Mammary epithelial cell (primary cell): Measurements from ENCODE around the gene MBD4.

ENCODE experiments used
- EZH2 ChIP-seq: IDR thresholded peaks from 2 replicates; pipeline ENCODE4 v1.6.1; 2012; ENCODE audit warnings: low read length, inconsistent platforms, borderline replicate concordance
- TF ChIP-seq, protein P1 (sequence below), 2 donors: IDR thresholded peaks in 1 of 2; conservative IDR thresholded peaks in 1 of 2; 2 replicates each; pipeline ENCODE4 v1.5.1; 2011 to 2012; ENCODE audit warnings: inconsistent platforms in 2 of 2, low read length in 2 of 2, mild to moderate bottlenecking in 2 of 2, control low read depth in 1 of 2, low read depth in 1 of 2; ENCODE audit not compliant: insufficient read depth in 1 of 2; ENCODE audit errors: extremely low read depth in 1 of 2

DNA sequence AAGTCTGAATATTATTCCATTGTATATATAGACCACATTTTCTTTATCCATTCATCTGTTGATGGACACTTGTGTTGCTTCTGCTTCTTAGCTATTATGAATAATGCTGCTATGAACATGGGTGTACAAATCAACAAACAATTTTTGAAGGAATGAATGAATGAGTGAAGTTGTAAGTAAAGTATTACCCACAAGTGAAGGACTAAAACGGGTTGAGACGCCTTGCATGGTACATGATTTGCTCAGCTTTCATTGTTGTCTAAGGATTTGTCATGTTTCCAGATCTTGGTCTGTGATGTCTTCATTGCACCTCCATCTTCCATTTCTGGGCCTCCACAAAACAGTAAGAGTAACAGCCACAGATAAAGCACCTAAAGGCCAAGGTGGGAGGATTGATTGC, 20.8 kb upstream of the MBD4 start:
- TF ChIP-seq, protein P1, sequence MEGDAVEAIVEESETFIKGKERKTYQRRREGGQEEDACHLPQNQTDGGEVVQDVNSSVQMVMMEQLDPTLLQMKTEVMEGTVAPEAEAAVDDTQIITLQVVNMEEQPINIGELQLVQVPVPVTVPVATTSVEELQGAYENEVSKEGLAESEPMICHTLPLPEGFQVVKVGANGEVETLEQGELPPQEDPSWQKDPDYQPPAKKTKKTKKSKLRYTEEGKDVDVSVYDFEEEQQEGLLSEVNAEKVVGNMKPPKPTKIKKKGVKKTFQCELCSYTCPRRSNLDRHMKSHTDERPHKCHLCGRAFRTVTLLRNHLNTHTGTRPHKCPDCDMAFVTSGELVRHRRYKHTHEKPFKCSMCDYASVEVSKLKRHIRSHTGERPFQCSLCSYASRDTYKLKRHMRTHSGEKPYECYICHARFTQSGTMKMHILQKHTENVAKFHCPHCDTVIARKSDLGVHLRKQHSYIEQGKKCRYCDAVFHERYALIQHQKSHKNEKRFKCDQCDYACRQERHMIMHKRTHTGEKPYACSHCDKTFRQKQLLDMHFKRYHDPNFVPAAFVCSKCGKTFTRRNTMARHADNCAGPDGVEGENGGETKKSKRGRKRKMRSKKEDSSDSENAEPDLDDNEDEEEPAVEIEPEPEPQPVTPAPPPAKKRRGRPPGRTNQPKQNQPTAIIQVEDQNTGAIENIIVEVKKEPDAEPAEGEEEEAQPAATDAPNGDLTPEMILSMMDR (conservative IDR thresholded peaks at IDR 0.05 in 1 of 2, IDR thresholded peaks at IDR 0.05 in 1 of 2; ENCODE audit: extremely low read depth in 1 of 2, insufficient read depth in 1 of 2, low read depth in 1 of 2, low read length in 2 of 2): no peak
- no peak for TF ChIP-seq EZH2
